HFFc6 (cell line): Measurements from ENCODE around the gene MAGI1. TPM values are rescaled to one million over a fixed set of nuclear protein-coding genes. Genes with fewer than 3 reads are reported as not detected.

Experiments
- DNase-seq: peaks from one replicate; pipeline ENCODE4 v3.0.0-alpha.2; 2018
- H3K27ac Mint-ChIP-seq: 2 replicates; pipeline ENCODE4 v1.8.0; 2020; ENCODE audit warnings: mild to moderate bottlenecking, mixed read lengths
- H3K27me3 Mint-ChIP-seq: 2 replicates; pipeline ENCODE4 v1.8.0; 2021; ENCODE audit warnings: mild to moderate bottlenecking, moderate library complexity, mixed read lengths; ENCODE audit not compliant: insufficient read depth
- H3K36me3 Mint-ChIP-seq: 2 replicates; pipeline ENCODE4 v1.8.0; 2021; ENCODE audit warnings: low read depth, mixed read lengths
- H3K4me1 Mint-ChIP-seq: 2 replicates; pipeline ENCODE4 v1.8.0; 2020; ENCODE audit warnings: low read depth, mixed read lengths
- H3K4me3 Mint-ChIP-seq: 2 replicates; pipeline ENCODE4 v1.8.0; 2020; ENCODE audit warnings: mild to moderate bottlenecking, moderate library complexity, mixed read lengths
- H3K9me3 Mint-ChIP-seq: 2 replicates; pipeline ENCODE4 v1.8.0; 2020; ENCODE audit warnings: mild to moderate bottlenecking, mixed read lengths
- total RNA-seq, 6 experiments: library from RNA; stranded (reverse); fragmentation: NEBNext Ultra II Directional; extraction: Animal tissue kit (Norgen Biotek cat#: 25700); gene quantifications; 2 replicates in 1 of 6; 3 replicates in 5 of 6; pipeline ENCODE4 v1.2.3, GENCODE V29; 2021
- TF ChIP-seq, protein P1 (sequence below): fragments of 200-600 bp; sonication (generic); IDR thresholded peaks from 2 replicates; pipeline ENCODE4 v1.5.0; 2021; ENCODE audit warnings: antibody characterized with exemption, mild to moderate bottlenecking

Gene MAGI1
- total RNA-seq, 6 experiments from 2014 or later, result 21.1 to 30.5 (median 22.4) TPM

DNA sequence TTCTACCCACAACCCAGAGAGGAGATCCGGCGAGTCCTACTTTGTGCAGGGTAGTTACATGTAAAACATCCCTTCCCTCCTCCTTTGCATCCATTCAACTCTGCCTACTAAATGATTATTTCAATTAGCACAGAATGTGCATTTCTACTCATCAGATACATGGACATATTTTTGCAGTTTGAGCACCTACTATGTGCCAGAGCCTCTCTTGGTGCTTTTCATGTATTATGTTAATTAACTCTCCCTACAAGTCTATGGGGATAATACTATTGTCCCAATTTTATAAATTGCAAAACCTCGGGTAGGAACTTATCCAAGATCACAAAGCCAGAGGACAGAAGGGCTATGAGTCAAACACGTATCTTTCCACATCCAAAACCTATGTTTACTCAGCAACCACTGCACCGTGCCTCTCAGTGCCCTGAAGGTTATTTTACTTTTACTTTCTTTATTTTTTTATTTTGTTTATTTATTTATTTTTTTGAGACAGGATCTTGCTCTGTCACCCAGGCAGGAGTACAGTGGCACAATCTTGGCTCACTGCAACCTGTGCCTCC, 432.8 kb downstream of the MAGI1 start:
- no peak for DNase-seq
- Mint-ChIP-seq H3K4me1 (peaks cover 41% of the 10 kb centered on the region), H3K27ac (no peak overlapping the region), H3K9me3 (no peaks in the 10 kb centered on the region), H3K36me3 (peaks cover 6% of the 10 kb centered on the region; the same call in 1 of the 2 replicates), H3K4me3 (no peak overlapping the region), H3K27me3 (peaks cover 2% of the 10 kb centered on the region; the same call in 1 of the 2 replicates)
- TF ChIP-seq, protein P1, sequence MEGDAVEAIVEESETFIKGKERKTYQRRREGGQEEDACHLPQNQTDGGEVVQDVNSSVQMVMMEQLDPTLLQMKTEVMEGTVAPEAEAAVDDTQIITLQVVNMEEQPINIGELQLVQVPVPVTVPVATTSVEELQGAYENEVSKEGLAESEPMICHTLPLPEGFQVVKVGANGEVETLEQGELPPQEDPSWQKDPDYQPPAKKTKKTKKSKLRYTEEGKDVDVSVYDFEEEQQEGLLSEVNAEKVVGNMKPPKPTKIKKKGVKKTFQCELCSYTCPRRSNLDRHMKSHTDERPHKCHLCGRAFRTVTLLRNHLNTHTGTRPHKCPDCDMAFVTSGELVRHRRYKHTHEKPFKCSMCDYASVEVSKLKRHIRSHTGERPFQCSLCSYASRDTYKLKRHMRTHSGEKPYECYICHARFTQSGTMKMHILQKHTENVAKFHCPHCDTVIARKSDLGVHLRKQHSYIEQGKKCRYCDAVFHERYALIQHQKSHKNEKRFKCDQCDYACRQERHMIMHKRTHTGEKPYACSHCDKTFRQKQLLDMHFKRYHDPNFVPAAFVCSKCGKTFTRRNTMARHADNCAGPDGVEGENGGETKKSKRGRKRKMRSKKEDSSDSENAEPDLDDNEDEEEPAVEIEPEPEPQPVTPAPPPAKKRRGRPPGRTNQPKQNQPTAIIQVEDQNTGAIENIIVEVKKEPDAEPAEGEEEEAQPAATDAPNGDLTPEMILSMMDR, result no peak

DNA sequence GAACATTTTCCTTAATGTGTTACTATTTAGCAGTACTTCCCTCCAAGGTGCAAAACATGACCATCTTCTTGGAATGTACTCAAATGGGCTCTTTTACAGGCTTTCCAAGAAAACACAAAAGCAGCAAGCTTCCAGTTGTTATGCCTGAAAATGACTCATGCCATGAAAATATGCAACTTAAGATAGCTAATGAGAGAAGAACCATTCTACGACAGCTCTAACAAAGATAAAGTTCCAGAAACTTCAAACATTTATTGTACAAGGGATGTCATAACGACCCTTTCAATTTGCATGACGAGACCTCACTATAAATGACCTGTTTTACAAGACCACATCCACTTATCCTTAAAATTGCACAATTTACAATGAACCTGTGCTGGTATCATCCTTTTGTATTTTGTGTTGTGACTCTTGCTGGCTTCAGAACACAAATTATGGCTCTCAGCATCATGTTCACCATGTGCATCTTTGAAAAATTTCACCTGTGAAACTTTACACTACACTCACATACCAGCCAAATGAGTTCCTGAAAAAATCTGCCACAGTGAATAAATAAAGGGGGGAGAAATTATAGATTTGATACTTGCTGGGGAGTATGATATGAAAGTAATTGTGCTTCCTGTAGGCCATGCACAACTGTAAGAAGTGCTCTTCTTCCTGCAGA, 433.7 kb downstream of the MAGI1 start:
- DNase-seq, result peak; percentile 66
- H3K4me3 Mint-ChIP-seq, result no peak overlapping the region
- peaks cover 6% of the 10 kb centered on the region; the same call in 1 of the 2 replicates for H3K36me3 Mint-ChIP-seq
- H3K4me1 Mint-ChIP-seq, result peaks cover 41% of the 10 kb centered on the region
- H3K27me3 Mint-ChIP-seq, result peaks cover 2% of the 10 kb centered on the region; the same call in 1 of the 2 replicates
- 0 out of 2 replicates have a peak overlapping the region, but pooled peaks have one; percentile 15 for H3K27ac Mint-ChIP-seq
- TF ChIP-seq, protein P1, result no peak
- no peaks in the 10 kb centered on the region for H3K9me3 Mint-ChIP-seq

DNA sequence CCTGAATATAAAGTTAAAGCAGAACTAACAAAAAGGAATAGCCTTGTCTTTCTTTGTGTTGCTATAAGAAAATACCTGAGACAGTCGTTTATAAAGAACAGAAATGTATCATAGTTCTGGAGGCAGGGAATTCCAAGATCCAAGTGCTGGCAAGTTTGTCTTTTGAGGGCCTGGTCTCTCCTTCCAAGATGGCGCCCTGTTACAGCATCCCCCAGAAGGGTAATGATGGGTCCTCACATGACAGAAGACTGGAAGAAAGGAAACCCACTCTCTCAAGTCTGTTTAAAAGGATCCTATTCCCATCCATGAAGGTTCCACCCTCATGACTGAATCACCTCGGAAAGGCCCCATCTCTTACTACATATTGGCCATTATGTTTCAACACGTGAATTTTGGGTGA, 435.1 kb downstream of the MAGI1 start:
- TF ChIP-seq, protein P1, result no peak
- peaks cover 36% of the 10 kb centered on the region for H3K4me1 Mint-ChIP-seq
- no peaks in the 10 kb centered on the region for H3K9me3 Mint-ChIP-seq
- H3K27me3 Mint-ChIP-seq, result peaks cover 2% of the 10 kb centered on the region; the same call in 1 of the 2 replicates
- H3K27ac Mint-ChIP-seq, result no peak overlapping the region
- H3K36me3 Mint-ChIP-seq, result peaks cover 2% of the 10 kb centered on the region; the same call in 1 of the 2 replicates
- no peak overlapping the region for H3K4me3 Mint-ChIP-seq
- no peak for DNase-seq

DNA sequence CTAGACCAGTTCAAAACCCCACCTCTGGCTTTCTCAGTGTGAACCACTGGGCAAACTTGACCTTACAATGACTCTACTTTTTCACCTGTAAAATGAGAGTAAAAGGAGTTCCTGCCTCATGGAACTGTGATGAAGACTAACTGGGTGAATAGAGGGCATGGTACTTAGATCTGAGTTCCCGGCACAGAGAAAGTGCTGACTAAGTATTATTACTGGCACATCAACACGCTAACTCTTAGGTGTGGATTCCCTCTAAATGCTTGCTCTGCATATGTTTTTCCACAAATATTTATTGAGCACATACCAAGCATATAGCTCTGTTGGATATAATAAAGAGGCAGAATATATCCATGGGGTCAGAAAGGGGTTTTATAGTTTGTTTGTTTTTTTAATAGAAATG, 437.8 kb downstream of the MAGI1 start:
- Mint-ChIP-seq H3K36me3 (no peaks in the 10 kb centered on the region), H3K4me3 (no peak overlapping the region), H3K9me3 (no peaks in the 10 kb centered on the region), H3K27me3 (peaks cover 2% of the 10 kb centered on the region; the same call in 1 of the 2 replicates), H3K27ac (no peak overlapping the region), H3K4me1 (peaks cover 28% of the 10 kb centered on the region)
- DNase-seq, result no peak
- TF ChIP-seq, protein P1, result no peak

GRCh38 chr3:65597952-65598413, 440.7 kb downstream of the MAGI1 start:
- Mint-ChIP-seq H3K4me3 (peak overlapping the region; percentile 78; the same call in 1 of the 2 replicates), H3K27ac (no peak overlapping the region), H3K36me3 (no peaks in the 10 kb centered on the region), H3K27me3 (no peaks in the 10 kb centered on the region), H3K4me1 (peaks cover 20% of the 10 kb centered on the region), H3K9me3 (no peaks in the 10 kb centered on the region)
- TF ChIP-seq, protein P1, result no peak
- DNase-seq, result no peak
